Measurements from ENCODE around the gene RPL12. TPM values are rescaled to one million over a fixed set of nuclear protein-coding genes. Genes with fewer than 3 reads are reported as not detected.
A peak's percentile ranks its signal among the peaks of the same experiment; 100 is the strongest.

The RPL12 gene
- total RNA-seq, 1 experiment from 2014 or later, result 1,114 TPM

- ChIA-PET CTCF (no interaction called here), POLR2A (ENCODE audit: low non-redundant PET) (no interaction called here)
- DNase-seq (ENCODE audit: low spot score), result no peak
- no TSS peak for BruUV-seq (replicated peaks)
- Histone ChIP-seq H3K4me3 (ENCODE audit: low read depth, low read length, poor library complexity, severe bottlenecking) (peak overlapping the region; percentile 84), H3K27ac (ENCODE audit: low read depth, low read length, poor library complexity, severe bottlenecking) (no peak overlapping the region), H3K4me1 (ENCODE audit: insufficient read depth, low read length, poor library complexity, severe bottlenecking) (peaks cover 14% of the 10 kb centered on the region), H3K36me3 (ENCODE audit: insufficient read depth, low read length, poor library complexity, severe bottlenecking) (peaks cover 39% of the 10 kb centered on the region), H3K9me3 (ENCODE audit: low read depth, low read length, poor library complexity, severe bottlenecking) (no peaks in the 10 kb centered on the region), H3K27me3 (replicated peaks; ENCODE audit: insufficient read depth, low read depth, low read length, poor library complexity) (no peaks in the 10 kb centered on the region)
- no peak for TF ChIP-seq CTCF (conservative IDR thresholded peaks at IDR 0.05; ENCODE audit: low read depth, low read length)
- no peak for TF ChIP-seq EZH2 (IDR thresholded peaks at IDR 0.05; ENCODE audit: borderline replicate concordance, low read depth, low read length, poor library complexity, severe bottlenecking)
- intact Hi-C loops (cut with micrococcal nuclease; ENCODE audit: unreplicated experiment), result no loop called here
These were observed 1.5 kb upstream of the RPL12 start for GRCh38 chr9:127452691-127453090.

- BruUV-seq (replicated peaks), result TSS peak; percentile 39
- Histone ChIP-seq H3K27me3 (replicated peaks; ENCODE audit: insufficient read depth, low read depth, low read length, poor library complexity) (no peaks in the 10 kb centered on the region), H3K36me3 (ENCODE audit: insufficient read depth, low read length, poor library complexity, severe bottlenecking) (peaks cover 46% of the 10 kb centered on the region), H3K4me3 (ENCODE audit: low read depth, low read length, poor library complexity, severe bottlenecking) (peak overlapping the region; percentile 84), H3K9me3 (ENCODE audit: low read depth, low read length, poor library complexity, severe bottlenecking) (no peaks in the 10 kb centered on the region), H3K4me1 (ENCODE audit: insufficient read depth, low read length, poor library complexity, severe bottlenecking) (peaks cover 14% of the 10 kb centered on the region), H3K27ac (ENCODE audit: low read depth, low read length, poor library complexity, severe bottlenecking) (peak overlapping the region; percentile 96)
- DNase-seq (ENCODE audit: low spot score), result peak; percentile 67
- intact Hi-C loops (cut with micrococcal nuclease; ENCODE audit: unreplicated experiment), result no loop called here
- CTCF ChIA-PET, result interaction anchor here (0.6 kb wide), 1 partner anchor 8 kb away, joined by 5 read pairs; no protein-coding TSS in a partner anchor
- TF ChIP-seq CTCF (conservative IDR thresholded peaks at IDR 0.05; ENCODE audit: low read depth, low read length) (no peak), EZH2 (IDR thresholded peaks at IDR 0.05; ENCODE audit: borderline replicate concordance, low read depth, low read length, poor library complexity, severe bottlenecking) (no peak)
- POLR2A ChIA-PET (ENCODE audit: low non-redundant PET), result interaction anchor here (0.5 to 0.6 kb wide), 2 partner anchors 132 to 227 kb away, joined by 4 to 16 read pairs; no protein-coding TSS in a partner anchor
These were observed 851 bp upstream of the RPL12 start for GRCh38 chr9:127451858-127452656.

- POLR2A ChIA-PET (ENCODE audit: low non-redundant PET), result interaction anchor here (0.5 kb wide), 1 partner anchor 133 kb away, joined by 4 read pairs; no protein-coding TSS in a partner anchor
- Histone ChIP-seq H3K9me3 (ENCODE audit: low read depth, low read length, poor library complexity, severe bottlenecking) (no peaks in the 10 kb centered on the region), H3K27me3 (replicated peaks; ENCODE audit: insufficient read depth, low read depth, low read length, poor library complexity) (no peaks in the 10 kb centered on the region), H3K4me1 (ENCODE audit: insufficient read depth, low read length, poor library complexity, severe bottlenecking) (peaks cover 14% of the 10 kb centered on the region), H3K4me3 (ENCODE audit: low read depth, low read length, poor library complexity, severe bottlenecking) (peak overlapping the region; percentile 84), H3K36me3 (ENCODE audit: insufficient read depth, low read length, poor library complexity, severe bottlenecking) (peaks cover 51% of the 10 kb centered on the region), H3K27ac (ENCODE audit: low read depth, low read length, poor library complexity, severe bottlenecking) (peak overlapping the region; percentile 96)
- no TSS peak for BruUV-seq (replicated peaks)
- TF ChIP-seq EZH2 (IDR thresholded peaks at IDR 0.05; ENCODE audit: borderline replicate concordance, low read depth, low read length, poor library complexity, severe bottlenecking) (no peak), CTCF (conservative IDR thresholded peaks at IDR 0.05; ENCODE audit: low read depth, low read length) (no peak)
- intact Hi-C loops (cut with micrococcal nuclease; ENCODE audit: unreplicated experiment), result no loop called here
- CTCF ChIA-PET, result no interaction called here
- no peak for DNase-seq (ENCODE audit: low spot score)
These were observed 327 bp upstream of the RPL12 start for GRCh38 chr9:127451608-127451857.

Measured in A673 (cell line).